Kidney epithelial cell (primary cell): Measurements from ENCODE around the gene NECTIN1. TPM values are rescaled to one million over a fixed set of nuclear protein-coding genes. Genes with fewer than 3 reads are reported as not detected.

Experiments
- DNase-seq: peaks from one replicate; pipeline ENCODE4 v3.0.0-alpha.2; 2010; ENCODE audit warnings: low read depth
- H3K27me3 ChIP-seq: 2 replicates; pipeline ENCODE4 v1.6.0; 2011; ENCODE audit warnings: low read length; ENCODE audit not compliant: control insufficient read depth, insufficient read depth
- H3K36me3 ChIP-seq: 2 replicates; pipeline ENCODE4 v1.5.1; 2011; ENCODE audit warnings: low read length; ENCODE audit not compliant: control insufficient read depth, insufficient read depth
- H3K4me3 ChIP-seq: 2 replicates; pipeline ENCODE4 v1.5.1; 2011; ENCODE audit warnings: low read depth, mild to moderate bottlenecking, control low read depth, low read length
- total RNA-seq: library from RNA; depleted of rRNA; stranded (reverse); fragments of >200 nt; gene quantifications from 2 replicates; pipeline ENCODE4 v1.2.3, GENCODE V29; 2015
- TF ChIP-seq, protein P1 (sequence below): IDR thresholded peaks from 2 replicates; pipeline ENCODE4 v1.5.1; 2011; ENCODE audit warnings: mild to moderate bottlenecking, moderate library complexity, low read length, control low read depth, inconsistent platforms; ENCODE audit not compliant: insufficient read depth, poor library complexity, severe bottlenecking

Gene NECTIN1
- total RNA-seq, 1 donor from 2014 or later: 15.0 TPM

DNA sequence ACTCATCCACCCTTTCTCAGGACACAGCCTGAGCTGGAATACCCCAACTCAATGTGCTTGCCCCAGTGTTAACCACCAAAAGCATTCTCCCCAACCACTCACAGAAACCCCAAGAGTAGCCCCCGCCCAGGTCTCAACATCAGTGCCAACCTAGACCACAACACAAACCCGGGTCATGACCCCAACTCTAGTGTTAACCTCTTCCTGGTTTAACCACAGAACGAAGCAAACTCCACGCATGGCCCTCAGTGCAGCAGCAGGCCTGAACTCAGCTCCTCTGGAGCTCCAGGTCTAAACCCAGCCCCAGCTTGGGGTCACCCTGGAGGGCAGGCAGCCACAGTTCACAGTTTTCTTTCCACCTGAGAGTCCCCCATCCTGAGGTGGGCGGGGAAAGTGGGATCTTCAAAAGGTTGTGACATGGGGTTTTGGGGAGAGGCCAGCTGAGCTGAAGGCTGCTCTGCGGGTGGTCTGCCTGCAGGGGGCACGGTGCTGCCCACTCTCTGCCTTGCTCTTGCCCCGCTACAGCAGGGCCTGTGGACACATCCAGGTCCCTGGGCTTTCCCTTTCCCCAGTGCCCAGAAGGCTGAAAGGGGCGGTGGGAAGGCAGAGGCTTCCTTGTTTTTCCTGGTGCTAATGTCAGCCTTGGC lies 37.9 kb downstream of the NECTIN1 start:
- no peak for DNase-seq
- Histone ChIP-seq H3K36me3 (no peaks in the 10 kb centered on the region), H3K4me3 (no peak overlapping the region), H3K27me3 (no peaks in the 10 kb centered on the region)
- TF ChIP-seq, protein P1, sequence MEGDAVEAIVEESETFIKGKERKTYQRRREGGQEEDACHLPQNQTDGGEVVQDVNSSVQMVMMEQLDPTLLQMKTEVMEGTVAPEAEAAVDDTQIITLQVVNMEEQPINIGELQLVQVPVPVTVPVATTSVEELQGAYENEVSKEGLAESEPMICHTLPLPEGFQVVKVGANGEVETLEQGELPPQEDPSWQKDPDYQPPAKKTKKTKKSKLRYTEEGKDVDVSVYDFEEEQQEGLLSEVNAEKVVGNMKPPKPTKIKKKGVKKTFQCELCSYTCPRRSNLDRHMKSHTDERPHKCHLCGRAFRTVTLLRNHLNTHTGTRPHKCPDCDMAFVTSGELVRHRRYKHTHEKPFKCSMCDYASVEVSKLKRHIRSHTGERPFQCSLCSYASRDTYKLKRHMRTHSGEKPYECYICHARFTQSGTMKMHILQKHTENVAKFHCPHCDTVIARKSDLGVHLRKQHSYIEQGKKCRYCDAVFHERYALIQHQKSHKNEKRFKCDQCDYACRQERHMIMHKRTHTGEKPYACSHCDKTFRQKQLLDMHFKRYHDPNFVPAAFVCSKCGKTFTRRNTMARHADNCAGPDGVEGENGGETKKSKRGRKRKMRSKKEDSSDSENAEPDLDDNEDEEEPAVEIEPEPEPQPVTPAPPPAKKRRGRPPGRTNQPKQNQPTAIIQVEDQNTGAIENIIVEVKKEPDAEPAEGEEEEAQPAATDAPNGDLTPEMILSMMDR: no peak

DNA sequence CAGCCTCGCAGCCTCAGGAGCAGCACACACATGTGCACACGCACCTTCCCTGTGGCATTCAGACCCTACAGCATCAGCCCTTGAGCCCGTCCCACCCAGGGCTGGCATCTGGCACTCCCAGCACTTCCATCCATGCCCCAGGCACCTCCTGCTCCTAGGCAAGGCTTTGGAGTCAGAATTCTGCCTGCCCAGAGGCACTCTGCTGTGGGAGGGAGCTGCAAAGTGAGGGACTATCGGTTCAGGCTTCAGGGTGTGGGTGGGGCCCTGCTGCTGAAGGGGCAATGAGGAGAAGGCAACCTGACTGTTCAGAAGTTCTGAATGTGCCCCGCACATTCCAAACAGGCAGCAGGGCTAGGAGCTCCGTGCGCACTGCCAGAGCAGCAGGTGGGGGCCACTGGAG lies 39.7 kb downstream of the NECTIN1 start:
- H3K27me3 ChIP-seq: no peaks in the 10 kb centered on the region
- no peak overlapping the region for H3K4me3 ChIP-seq
- DNase-seq: no peak
- TF ChIP-seq, protein P1: no peak
- no peaks in the 10 kb centered on the region for H3K36me3 ChIP-seq

DNA sequence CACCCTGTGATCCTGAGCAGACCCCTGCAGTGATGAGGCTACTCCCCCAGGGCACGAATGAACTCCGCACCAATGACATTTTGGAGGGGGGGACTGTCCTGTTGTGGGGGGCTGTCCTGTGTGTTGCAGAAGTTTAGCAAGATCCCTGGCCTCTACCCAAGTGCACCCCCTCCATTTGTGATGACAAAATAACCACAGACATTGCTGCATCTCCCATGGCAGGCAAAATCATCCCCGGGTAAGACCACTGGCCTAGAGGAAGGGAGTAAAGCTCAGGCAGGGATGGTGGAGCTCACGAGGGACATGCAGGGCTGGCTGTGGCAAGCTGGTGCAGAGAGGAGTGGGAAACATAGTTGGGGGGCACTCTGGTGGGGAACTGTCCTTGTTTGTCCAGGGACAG lies 40.6 kb downstream of the NECTIN1 start:
- no peak overlapping the region for H3K4me3 ChIP-seq
- DNase-seq: no peak
- no peaks in the 10 kb centered on the region for H3K27me3 ChIP-seq
- TF ChIP-seq, protein P1: no peak
- H3K36me3 ChIP-seq: no peaks in the 10 kb centered on the region

DNA sequence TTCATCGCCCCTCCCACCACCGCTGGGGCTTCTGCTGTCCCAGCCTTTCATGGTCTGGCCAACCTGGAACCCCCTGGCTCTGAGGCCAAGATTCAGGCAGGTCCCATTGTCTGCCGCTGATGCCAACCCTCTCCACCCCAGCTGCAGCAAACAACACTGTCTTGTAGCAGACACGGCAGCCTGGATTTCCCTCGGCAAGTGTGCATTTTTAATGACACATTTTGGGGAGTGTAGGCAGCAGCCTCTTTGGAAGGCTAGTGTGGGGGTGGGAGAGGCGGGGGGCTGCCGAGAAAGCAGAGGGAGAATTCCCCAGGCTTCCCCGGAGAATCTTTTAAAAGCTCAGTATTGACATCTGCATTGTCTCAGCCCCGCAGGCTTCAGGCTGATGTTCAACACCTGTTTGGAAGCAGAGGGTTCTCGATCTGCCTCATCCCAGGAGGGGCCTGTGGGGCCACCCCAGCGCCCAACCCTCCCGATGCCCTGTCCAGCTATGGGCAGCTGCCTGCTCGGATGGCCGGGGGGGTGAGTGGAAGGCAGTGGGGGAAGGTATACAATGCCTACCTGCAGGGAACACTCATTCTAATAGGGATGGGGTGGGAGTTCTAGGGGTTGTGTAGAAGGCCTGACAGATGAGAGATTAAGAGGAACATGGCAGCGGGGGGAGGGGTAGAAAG lies 41.5 kb downstream of the NECTIN1 start:
- H3K36me3 ChIP-seq: no peaks in the 10 kb centered on the region
- H3K4me3 ChIP-seq: no peak overlapping the region
- DNase-seq: no peak
- TF ChIP-seq, protein P1: no peak
- H3K27me3 ChIP-seq: no peaks in the 10 kb centered on the region

DNA sequence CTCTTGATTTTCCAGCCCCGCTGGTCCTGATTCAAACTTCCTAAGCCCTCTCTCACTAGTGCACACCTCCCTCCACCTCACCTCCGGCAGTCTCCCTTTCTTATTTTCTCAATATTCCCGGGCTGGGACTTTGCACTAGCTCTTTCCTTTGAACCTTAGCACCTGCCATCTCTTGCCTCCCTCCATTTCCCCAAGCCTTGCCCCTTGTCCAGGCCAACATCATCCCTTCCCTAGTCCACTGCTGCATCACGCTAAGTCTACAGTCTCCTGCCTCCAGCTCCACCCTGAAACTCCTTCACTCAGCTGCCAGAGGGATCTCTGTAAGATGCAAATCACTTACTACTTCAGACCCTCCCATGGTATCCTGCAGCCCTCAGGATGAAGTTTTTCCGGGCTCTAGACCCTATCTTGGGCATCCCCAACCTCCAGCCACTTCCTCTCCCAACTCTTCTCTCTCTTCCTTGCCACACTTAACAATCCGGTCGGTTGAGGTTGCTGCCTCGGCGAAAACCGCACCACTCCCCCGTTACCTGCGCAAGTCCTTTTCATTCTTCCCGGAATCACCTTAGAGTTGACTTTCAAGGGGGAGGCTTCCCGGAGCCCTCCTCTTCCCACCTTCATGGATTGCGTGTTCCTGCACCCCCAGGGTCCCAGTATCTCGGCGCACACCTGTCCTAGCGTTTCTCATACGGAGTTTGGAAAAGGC lies 42.7 kb downstream of the NECTIN1 start:
- no peaks in the 10 kb centered on the region for H3K27me3 ChIP-seq
- H3K36me3 ChIP-seq: no peaks in the 10 kb centered on the region
- TF ChIP-seq, protein P1: no peak
- no peak for DNase-seq
- H3K4me3 ChIP-seq: no peak overlapping the region
